ENCODE data around the gene PHACTR1. TPM values are rescaled to one million over a fixed set of nuclear protein-coding genes. Genes with fewer than 3 reads are reported as not detected.

The PHACTR1 gene
- total and polyA plus RNA-seq, 12 donors, result 0.77 to 16.0 (median 3.5) TPM

DNA sequence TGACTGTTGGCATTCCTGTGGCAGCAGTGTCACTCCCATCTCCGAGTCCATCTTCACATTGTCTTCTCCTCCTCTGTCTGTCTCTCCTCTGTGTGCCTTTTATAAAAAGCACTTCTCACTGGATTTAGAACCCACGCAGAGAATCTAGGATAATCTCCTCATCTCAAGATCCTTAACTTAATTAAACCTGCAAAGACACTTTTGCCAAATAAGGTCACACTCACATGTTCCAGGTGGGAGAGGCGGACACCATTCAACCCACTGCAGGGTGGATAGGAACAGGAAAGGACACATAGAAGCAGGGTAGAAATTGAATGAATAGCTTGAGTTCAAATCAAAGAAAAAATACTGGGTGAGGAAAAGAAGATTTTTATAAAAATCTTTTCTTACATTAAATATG, 292.5 kb downstream of the PHACTR1 start:
- TF ChIP-seq POLR2A (IDR thresholded peaks at IDR 0.05), result no peak
- TF ChIP-seq, protein P1, sequence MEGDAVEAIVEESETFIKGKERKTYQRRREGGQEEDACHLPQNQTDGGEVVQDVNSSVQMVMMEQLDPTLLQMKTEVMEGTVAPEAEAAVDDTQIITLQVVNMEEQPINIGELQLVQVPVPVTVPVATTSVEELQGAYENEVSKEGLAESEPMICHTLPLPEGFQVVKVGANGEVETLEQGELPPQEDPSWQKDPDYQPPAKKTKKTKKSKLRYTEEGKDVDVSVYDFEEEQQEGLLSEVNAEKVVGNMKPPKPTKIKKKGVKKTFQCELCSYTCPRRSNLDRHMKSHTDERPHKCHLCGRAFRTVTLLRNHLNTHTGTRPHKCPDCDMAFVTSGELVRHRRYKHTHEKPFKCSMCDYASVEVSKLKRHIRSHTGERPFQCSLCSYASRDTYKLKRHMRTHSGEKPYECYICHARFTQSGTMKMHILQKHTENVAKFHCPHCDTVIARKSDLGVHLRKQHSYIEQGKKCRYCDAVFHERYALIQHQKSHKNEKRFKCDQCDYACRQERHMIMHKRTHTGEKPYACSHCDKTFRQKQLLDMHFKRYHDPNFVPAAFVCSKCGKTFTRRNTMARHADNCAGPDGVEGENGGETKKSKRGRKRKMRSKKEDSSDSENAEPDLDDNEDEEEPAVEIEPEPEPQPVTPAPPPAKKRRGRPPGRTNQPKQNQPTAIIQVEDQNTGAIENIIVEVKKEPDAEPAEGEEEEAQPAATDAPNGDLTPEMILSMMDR (IDR thresholded peaks at IDR 0.05), result no peak
- Histone ChIP-seq H3K4me3 (no peak overlapping the region), H3K27me3 (peaks cover 14% of the 10 kb centered on the region), H3K27ac (no peak overlapping the region), H3K4me1 (replicated peaks in 1 of 2) (peaks cover under 1 to 10% of the 10 kb centered on the region in 2 donors), H3K36me3 (replicated peaks in 1 of 2) (no peaks in the 10 kb centered on the region), H3K9me3 (replicated peaks in 1 of 3) (no peaks in the 10 kb centered on the region)
- WGBS, 4 donors, result 87 to 93% (median 89%) methylated on average over 3 of the region's 3 CpGs
- DNase-seq, result no peak
- intact Hi-C loops (cut with DNase I), result no loop called here

DNA sequence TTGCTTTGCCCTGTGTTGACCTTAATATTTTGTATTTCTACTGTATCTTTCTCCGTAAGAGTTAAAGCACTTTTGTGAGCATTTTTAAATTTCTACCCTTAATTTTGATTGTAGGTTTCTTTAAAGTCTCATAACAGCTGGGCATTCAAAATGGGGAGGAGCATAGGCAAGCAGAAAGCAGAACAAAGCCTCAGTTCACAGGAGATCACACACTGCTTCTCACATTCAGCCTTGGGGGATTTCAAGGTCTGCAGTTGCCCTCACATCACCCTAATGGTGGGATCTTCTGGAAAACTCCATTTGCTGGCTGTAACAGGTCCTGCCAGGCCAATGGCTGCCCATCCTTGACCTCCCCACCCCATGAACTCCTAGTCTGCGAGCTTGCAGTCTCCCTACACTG, 292.9 kb downstream of the PHACTR1 start:
- Histone ChIP-seq H3K4me1 (replicated peaks in 1 of 2) (peaks cover 4 to 14% of the 10 kb centered on the region in 2 donors), H3K36me3 (replicated peaks in 1 of 2) (no peaks in the 10 kb centered on the region), H3K27ac (no peak overlapping the region), H3K9me3 (replicated peaks in 1 of 3) (no peaks in the 10 kb centered on the region), H3K4me3 (no peak overlapping the region), H3K27me3 (peaks cover 17% of the 10 kb centered on the region)
- intact Hi-C loops (cut with DNase I), result no loop called here
- TF ChIP-seq, protein P1 (IDR thresholded peaks at IDR 0.05), result no peak
- no peak for DNase-seq
- 89 to 96% (median 90%) methylated on average over 2 of the region's 2 CpGs for WGBS, 4 donors

DNA sequence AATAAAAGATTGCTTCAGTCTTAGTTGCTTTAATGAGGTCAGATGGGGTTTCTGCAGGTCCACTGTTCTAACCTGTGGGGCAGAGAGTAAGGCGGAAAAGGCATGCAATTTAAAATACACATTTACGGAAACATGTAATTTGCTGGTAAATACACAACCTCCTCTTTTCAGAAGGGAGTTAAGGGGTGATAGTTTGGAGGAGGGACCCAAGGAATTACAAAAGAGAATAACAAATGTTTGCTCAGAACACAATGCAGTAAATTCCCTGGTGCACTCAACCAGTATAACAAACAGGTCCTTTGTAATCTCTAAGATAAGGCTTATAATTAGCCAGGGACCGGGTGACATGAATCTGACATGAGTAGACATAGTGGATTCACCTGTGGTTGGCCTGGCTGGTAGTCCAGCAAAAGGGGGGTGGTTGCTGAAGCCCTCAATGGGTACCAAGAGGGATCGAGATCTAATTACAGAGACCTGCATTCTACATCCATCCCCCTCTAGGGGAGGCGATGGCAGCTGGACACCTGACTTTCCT, 295.1 kb downstream of the PHACTR1 start:
- Histone ChIP-seq H3K9me3 (replicated peaks in 1 of 3) (no peaks in the 10 kb centered on the region), H3K27me3 (peaks cover 17% of the 10 kb centered on the region), H3K4me3 (no peak overlapping the region), H3K36me3 (replicated peaks in 1 of 2) (no peaks in the 10 kb centered on the region), H3K4me1 (replicated peaks in 1 of 2) (peaks cover 4 to 14% of the 10 kb centered on the region in 2 donors), H3K27ac (no peak overlapping the region)
- WGBS, 4 donors, result 89 to 93% (median 92%) methylated on average over 5 of the region's 5 CpGs
- TF ChIP-seq, protein P1 (IDR thresholded peaks at IDR 0.05), result no peak
- TF ChIP-seq POLR2A (IDR thresholded peaks at IDR 0.05), result no peak
- no peak for DNase-seq
- intact Hi-C loops (cut with DNase I), result no loop called here

DNA sequence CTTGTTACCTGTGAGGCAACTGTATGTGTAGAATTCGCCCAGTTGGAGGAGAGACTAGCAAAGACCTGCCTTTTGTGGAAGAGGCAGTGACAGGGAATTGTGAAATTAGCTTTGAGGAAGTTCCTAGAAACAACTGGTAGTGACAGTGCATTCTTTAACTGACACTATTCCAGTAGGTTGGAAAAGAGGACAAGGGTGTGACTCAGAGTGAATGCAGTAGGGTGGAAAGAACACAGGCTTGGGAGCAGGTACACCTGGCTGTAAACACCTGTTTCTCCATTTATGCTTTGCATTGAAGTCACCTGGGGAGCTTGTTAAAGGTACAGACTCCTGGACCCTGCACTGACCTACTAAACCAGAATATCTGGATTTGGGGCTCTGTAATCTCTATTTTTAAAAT, 295.7 kb downstream of the PHACTR1 start:
- 67 to 77% (median 68%) methylated on average over 1 of the region's 1 CpG for WGBS, 4 donors
- no peak for DNase-seq
- no peak for TF ChIP-seq POLR2A (IDR thresholded peaks at IDR 0.05)
- TF ChIP-seq, protein P1 (IDR thresholded peaks at IDR 0.05), result no peak
- Histone ChIP-seq H3K9me3 (replicated peaks in 1 of 3) (no peaks in the 10 kb centered on the region), H3K27ac (no peak overlapping the region), H3K27me3 (peaks cover 17% of the 10 kb centered on the region), H3K4me3 (no peak overlapping the region), H3K36me3 (replicated peaks in 1 of 2) (no peaks in the 10 kb centered on the region), H3K4me1 (replicated peaks in 1 of 2) (peaks cover 4 to 14% of the 10 kb centered on the region in 2 donors)
- intact Hi-C loops (cut with DNase I), result no loop called here
